Endothelial cell of umbilical vein (primary cell): ENCODE results near the gene RAP1GAP2.

ENCODE experiments used
- EZH2 ChIP-seq: IDR thresholded peaks from 2 replicates; pipeline ENCODE4 v1.6.1; 2012; ENCODE audit warnings: borderline replicate concordance, low read depth, mild to moderate bottlenecking, moderate library complexity, low read length, inconsistent platforms; ENCODE audit not compliant: severe bottlenecking
- FOS ChIP-seq: IDR thresholded peaks from 2 replicates; pipeline ENCODE4 v1.6.1; 2011; ENCODE audit warnings: mild to moderate bottlenecking, low read length, moderate library complexity, borderline replicate concordance; ENCODE audit not compliant: insufficient read depth
- POLR2A ChIP-seq: IDR thresholded peaks from 2 replicates; pipeline ENCODE4 v1.6.1; 2012; ENCODE audit warnings: low read depth, mild to moderate bottlenecking, control low read depth, low read length
- TF ChIP-seq, protein P1 (sequence below), 2 donors: IDR thresholded peaks; 1 replicate in 1 of 2; 2 replicates in 1 of 2; pipeline ENCODE4 v1.5.1; 2011; ENCODE audit warnings: low read length in 2 of 2, mild to moderate bottlenecking in 2 of 2, moderate library complexity in 2 of 2, control low read depth in 1 of 2, inconsistent platforms in 1 of 2, low read depth in 1 of 2; ENCODE audit not compliant: insufficient read depth in 1 of 2; ENCODE audit errors: extremely low read depth in 1 of 2

DNA sequence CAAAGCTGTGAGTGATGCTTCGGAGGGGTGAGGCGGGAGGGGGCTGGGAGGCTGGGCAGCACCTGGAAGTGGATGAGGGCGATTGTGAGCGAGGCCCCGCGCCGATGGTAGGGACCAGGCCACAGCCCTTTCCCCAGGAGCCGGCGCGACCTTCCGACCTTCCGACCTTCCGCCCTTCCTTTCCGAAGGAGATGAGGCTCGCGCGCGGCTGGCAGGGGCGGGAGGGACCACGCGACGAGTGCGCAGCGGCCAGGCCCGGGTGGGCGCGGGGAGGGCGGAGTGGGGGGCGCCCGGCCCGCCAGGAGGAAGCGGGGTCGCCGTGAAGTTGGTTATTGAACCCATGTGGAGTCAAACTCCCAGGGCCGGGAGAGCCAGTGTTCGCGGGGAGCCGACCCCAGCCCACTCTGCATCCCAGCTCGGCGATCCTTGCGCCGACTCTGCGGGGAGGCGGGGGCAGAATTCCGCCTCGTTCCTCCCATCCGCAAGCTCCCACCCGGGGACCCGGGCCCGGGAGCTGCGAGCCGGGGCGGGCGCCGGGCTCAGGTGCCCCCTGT, 56.6 kb downstream of the RAP1GAP2 start:
- TF ChIP-seq, protein P1, sequence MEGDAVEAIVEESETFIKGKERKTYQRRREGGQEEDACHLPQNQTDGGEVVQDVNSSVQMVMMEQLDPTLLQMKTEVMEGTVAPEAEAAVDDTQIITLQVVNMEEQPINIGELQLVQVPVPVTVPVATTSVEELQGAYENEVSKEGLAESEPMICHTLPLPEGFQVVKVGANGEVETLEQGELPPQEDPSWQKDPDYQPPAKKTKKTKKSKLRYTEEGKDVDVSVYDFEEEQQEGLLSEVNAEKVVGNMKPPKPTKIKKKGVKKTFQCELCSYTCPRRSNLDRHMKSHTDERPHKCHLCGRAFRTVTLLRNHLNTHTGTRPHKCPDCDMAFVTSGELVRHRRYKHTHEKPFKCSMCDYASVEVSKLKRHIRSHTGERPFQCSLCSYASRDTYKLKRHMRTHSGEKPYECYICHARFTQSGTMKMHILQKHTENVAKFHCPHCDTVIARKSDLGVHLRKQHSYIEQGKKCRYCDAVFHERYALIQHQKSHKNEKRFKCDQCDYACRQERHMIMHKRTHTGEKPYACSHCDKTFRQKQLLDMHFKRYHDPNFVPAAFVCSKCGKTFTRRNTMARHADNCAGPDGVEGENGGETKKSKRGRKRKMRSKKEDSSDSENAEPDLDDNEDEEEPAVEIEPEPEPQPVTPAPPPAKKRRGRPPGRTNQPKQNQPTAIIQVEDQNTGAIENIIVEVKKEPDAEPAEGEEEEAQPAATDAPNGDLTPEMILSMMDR (IDR thresholded peaks at IDR 0.05; ENCODE audit: extremely low read depth in 1 of 2, insufficient read depth in 1 of 2, low read depth in 1 of 2, low read length in 2 of 2): no peak
- TF ChIP-seq POLR2A (no peak), EZH2 (peak; percentile 11), FOS (no peak)
